CD4-positive, alpha-beta T cell (primary cell): Measurements from ENCODE around the gene LMNB1. TPM values are rescaled to one million over a fixed set of nuclear protein-coding genes. Genes with fewer than 3 reads are reported as not detected.

ENCODE experiments used
- ATAC-seq: fragments of 200-7000 bp; cut with Tn5 transposase; one replicate; pipeline ENCODE4 v1.10.0; 2022; ENCODE audit warnings: mild to moderate bottlenecking; ENCODE audit not compliant: poor library complexity
- CTCF ChIA-PET: fragments of 350-600 bp; sonication (Branson Sonifier 250); formaldehyde crosslinking; loops from one replicate; lab custom pipeline; 2021; ENCODE audit warnings: antibody characterized with exemption, inconsistent platforms; lab: Charles Lee
- POLR2A ChIA-PET: fragments of 350-600 bp; sonication (Branson Sonifier 250); formaldehyde crosslinking; loops from one replicate; lab custom pipeline; 2021; ENCODE audit warnings: antibody characterized with exemption, inconsistent platforms; lab: Charles Lee
- DNase-seq, 14 experiments: peaks; one replicate each; pipeline ENCODE4 v3.0.0-alpha.2; 2013 to 2020; ENCODE audit warnings: mixed read lengths in 2 of 14
- H3K27ac ChIP-seq, 2 donors: one replicate each; pipeline versions ENCODE4 v1.5.1 to v1.7.0; 2013; ENCODE audit warnings: low read length in 2 of 2, low read depth in 1 of 2, mild to moderate bottlenecking in 1 of 2
- H3K27me3 ChIP-seq, 2 experiments: 1 replicate in 1 of 2; 2 replicates in 1 of 2; pipeline versions ENCODE4 v1.6.1 to v1.7.0; 2013; ENCODE audit warnings: low read length in 2 of 2, control low read depth in 1 of 2, mild to moderate bottlenecking in 1 of 2, moderate library complexity in 1 of 2; ENCODE audit not compliant: insufficient read depth in 2 of 2, control insufficient read depth in 1 of 2
- H3K36me3 ChIP-seq: one replicate; pipeline ENCODE4 v1.6.1; 2013; ENCODE audit warnings: low read length, control low read depth; ENCODE audit not compliant: insufficient read depth
- H3K4me1 ChIP-seq: one replicate; pipeline ENCODE4 v1.6.1; 2013; ENCODE audit warnings: low read length, control low read depth; ENCODE audit not compliant: insufficient read depth
- H3K4me3 ChIP-seq: one replicate; pipeline ENCODE4 v1.5.1; 2013; ENCODE audit warnings: mild to moderate bottlenecking, low read length, moderate library complexity
- H3K9me3 ChIP-seq, 2 experiments: 1 replicate in 1 of 2; 2 replicates in 1 of 2; pipeline versions ENCODE4 v1.6.1 to v1.7.0; 2013; ENCODE audit warnings: low read length in 2 of 2, mild to moderate bottlenecking in 2 of 2, control low read depth in 1 of 2, moderate library complexity in 1 of 2; ENCODE audit not compliant: control insufficient read depth in 1 of 2, insufficient read depth in 1 of 2
- H3K27ac Mint-ChIP-seq: one replicate; pipeline ENCODE4 v1.8.0; 2020; ENCODE audit warnings: mixed read lengths
- H3K27me3 Mint-ChIP-seq: one replicate; pipeline ENCODE4 v1.8.0; 2021; ENCODE audit warnings: mixed read lengths
- H3K36me3 Mint-ChIP-seq: one replicate; pipeline ENCODE4 v1.8.0; 2021; ENCODE audit warnings: low read depth, mixed read lengths
- H3K4me1 Mint-ChIP-seq: one replicate; pipeline ENCODE4 v1.8.0; 2021; ENCODE audit warnings: low read depth, mixed read lengths
- H3K4me3 Mint-ChIP-seq: one replicate; pipeline ENCODE4 v1.8.0; 2020; ENCODE audit warnings: mild to moderate bottlenecking, mixed read lengths
- H3K9me3 Mint-ChIP-seq: one replicate; pipeline ENCODE4 v1.8.0; 2020; ENCODE audit warnings: mixed read lengths
- intact Hi-C, 2 experiments: fragments of 100-400 bp; cut with DNase I in 1 of 2; cut with micrococcal nuclease in 1 of 2; formaldehyde crosslinking; loops; one replicate each; pipeline versions ENCODE4 v1.15.1 to v1.9.0; 2023 to 2025; cut with DNase I, micrococcal nuclease
- total RNA-seq, 174 experiments: library from RNA in 2 of 174; stranded (reverse) in 2 of 174; gene quantifications; one replicate each; pipeline ENCODE4 v1.2.3 and lab custom pipeline; 2021 to 2026
- TF ChIP-seq, protein P1 (sequence below): fragments of 200-600 bp; IDR thresholded peaks from one replicate; pipeline ENCODE4 v1.8.0; 2022; ENCODE audit warnings: antibody characterized with exemption, mild to moderate bottlenecking

The LMNB1 gene
- total RNA-seq, 2 experiments from 2014 or later = 30.6 to 31.1 TPM

- CTCF ChIA-PET = interaction anchor here (0.5 to 5.8 kb wide), 11 partner anchors 9 to 322 kb away, joined by 3 to 49 read pairs (median 3); no protein-coding TSS in a partner anchor
- peak overlapping the region; percentile 74 to 96 for H3K27ac ChIP-seq
- peaks cover 27% of the 10 kb centered on the region for H3K4me1 Mint-ChIP-seq
- TF ChIP-seq, protein P1, sequence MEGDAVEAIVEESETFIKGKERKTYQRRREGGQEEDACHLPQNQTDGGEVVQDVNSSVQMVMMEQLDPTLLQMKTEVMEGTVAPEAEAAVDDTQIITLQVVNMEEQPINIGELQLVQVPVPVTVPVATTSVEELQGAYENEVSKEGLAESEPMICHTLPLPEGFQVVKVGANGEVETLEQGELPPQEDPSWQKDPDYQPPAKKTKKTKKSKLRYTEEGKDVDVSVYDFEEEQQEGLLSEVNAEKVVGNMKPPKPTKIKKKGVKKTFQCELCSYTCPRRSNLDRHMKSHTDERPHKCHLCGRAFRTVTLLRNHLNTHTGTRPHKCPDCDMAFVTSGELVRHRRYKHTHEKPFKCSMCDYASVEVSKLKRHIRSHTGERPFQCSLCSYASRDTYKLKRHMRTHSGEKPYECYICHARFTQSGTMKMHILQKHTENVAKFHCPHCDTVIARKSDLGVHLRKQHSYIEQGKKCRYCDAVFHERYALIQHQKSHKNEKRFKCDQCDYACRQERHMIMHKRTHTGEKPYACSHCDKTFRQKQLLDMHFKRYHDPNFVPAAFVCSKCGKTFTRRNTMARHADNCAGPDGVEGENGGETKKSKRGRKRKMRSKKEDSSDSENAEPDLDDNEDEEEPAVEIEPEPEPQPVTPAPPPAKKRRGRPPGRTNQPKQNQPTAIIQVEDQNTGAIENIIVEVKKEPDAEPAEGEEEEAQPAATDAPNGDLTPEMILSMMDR = no peak
- H3K36me3 Mint-ChIP-seq = peaks cover 14% of the 10 kb centered on the region
- H3K27me3 Mint-ChIP-seq = no peaks in the 10 kb centered on the region
- H3K4me1 ChIP-seq = peaks cover 30% of the 10 kb centered on the region
- no peaks in the 10 kb centered on the region for H3K27me3 ChIP-seq
- no peaks in the 10 kb centered on the region for H3K9me3 Mint-ChIP-seq
- peak; percentile 85 to 97 (median 91) for DNase-seq
- no peaks in the 10 kb centered on the region for H3K36me3 ChIP-seq
- H3K4me3 Mint-ChIP-seq = peak overlapping the region; percentile 87
- H3K27ac Mint-ChIP-seq = peak overlapping the region; percentile 93
- H3K9me3 ChIP-seq = no peaks in the 10 kb centered on the region
- POLR2A ChIA-PET = interaction anchor here (0.6 to 4.5 kb wide), 42 partner anchors 11 to 1306 kb away, joined by 3 to 54 read pairs (median 7); partner anchors contain the start of genes ALDH7A1, C5orf63, GRAMD2B and MARCHF3
- intact Hi-C loops = loop anchor here (2.0 to 10.0 kb wide), 4 partner anchors 34 to 1304 kb away; partner anchors contain the start of genes GRAMD2B (in 1 of the 2) and SLC12A2 (in 1 of the 2)
- peak overlapping the region; percentile 97 for H3K4me3 ChIP-seq
- ATAC-seq = peak; percentile 75
Measured at GRCh38 chr5:126777975-126778674, 1.2 kb downstream of the LMNB1 start.

DNA sequence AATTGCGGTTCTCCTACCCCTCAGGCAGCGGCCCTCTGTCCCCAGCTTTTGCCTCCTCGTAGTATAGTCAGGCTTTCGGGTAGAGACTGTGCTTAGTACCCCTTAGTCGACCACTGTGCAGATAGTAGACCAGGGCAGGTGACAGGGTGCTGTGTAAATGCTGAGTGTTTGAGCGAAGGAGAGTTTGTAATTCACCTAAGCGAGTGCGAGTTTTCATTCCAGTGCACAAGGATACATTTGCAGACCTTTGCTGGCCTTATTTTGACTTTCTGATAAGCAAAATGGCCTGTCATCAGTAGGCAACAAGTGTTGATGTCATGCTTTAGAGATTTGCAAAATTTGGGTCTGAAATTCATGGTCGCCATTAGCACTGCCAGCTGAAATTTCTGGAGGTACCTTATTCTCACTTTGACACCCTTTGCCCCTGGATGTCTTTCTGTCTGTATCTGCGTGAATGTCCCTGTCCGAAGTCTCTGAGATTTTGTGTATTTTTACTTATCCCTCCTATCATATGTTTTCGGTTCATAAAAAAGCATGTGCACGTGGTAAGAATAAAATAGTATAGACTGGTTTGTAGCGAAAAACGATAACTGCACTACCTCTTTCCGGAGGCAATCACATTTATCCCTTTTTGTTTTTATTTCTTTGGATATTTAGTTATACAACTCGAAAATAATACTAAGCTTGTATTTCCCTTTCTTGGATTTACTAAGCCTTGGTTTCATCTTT is 1.9 kb downstream of the LMNB1 start:
- Mint-ChIP-seq H3K4me3 (peak overlapping the region; percentile 87), H3K9me3 (no peaks in the 10 kb centered on the region), H3K27ac (peak overlapping the region; percentile 93), H3K36me3 (peaks cover 14% of the 10 kb centered on the region), H3K27me3 (no peaks in the 10 kb centered on the region), H3K4me1 (peaks cover 33% of the 10 kb centered on the region)
- ATAC-seq (peak; percentile 0), DNase-seq (peak in 1 of 14 experiments; percentile 24)
- H3K27me3 ChIP-seq = no peaks in the 10 kb centered on the region
- H3K4me3 ChIP-seq = peak overlapping the region; percentile 97
- H3K4me1 ChIP-seq = peaks cover 30% of the 10 kb centered on the region
- CTCF ChIA-PET = interaction anchor here (1.0 to 5.8 kb wide), 8 partner anchors 23 to 323 kb away, joined by 3 to 49 read pairs (median 4); no protein-coding TSS in a partner anchor
- no peaks in the 10 kb centered on the region for H3K9me3 ChIP-seq
- TF ChIP-seq, protein P1 = no peak
- H3K36me3 ChIP-seq = no peaks in the 10 kb centered on the region
- intact Hi-C loops = loop anchor here (5.0 to 10.0 kb wide), 3 partner anchors 33 to 1303 kb away; partner anchors contain the start of genes GRAMD2B (in 1 of the 2) and SLC12A2 (in 1 of the 2)
- POLR2A ChIA-PET = interaction anchor here (0.7 to 4.5 kb wide), 34 partner anchors 12 to 1305 kb away, joined by 3 to 54 read pairs (median 9); partner anchors contain the start of genes ALDH7A1, C5orf63, GRAMD2B and MARCHF3
- peak overlapping the region; percentile 74 to 76 for H3K27ac ChIP-seq
